ENCODE data around the gene TSPAN18.

TSPAN18 gene

GRCh38 chr11:44979543-44980399 lies 253.0 kb downstream of the TSPAN18 start:
- DNase-seq (ENCODE audit: low read depth) = no peak

GRCh38 chr11:44980533-44981427 lies 254.0 kb downstream of the TSPAN18 start:
- no peak for DNase-seq (ENCODE audit: low read depth)

Data from stimulated activated CD8-positive, alpha-beta memory T cell treated with anti-CD3 and anti-CD28 coated beads, Interleukin-15, amount 100 ng/mL, for 24 hours (primary cell).